Fibroblast of lung (primary cell): ENCODE data around the gene PPP4R2. TPM values are rescaled to one million over a fixed set of nuclear protein-coding genes. Genes with fewer than 3 reads are reported as not detected.

Experiments
- DNase-seq, 2 donors: peaks; one replicate each; pipeline versions ENCODE4 v3.0.0 to v3.0.0-alpha.2; 2010; ENCODE audit warnings: low read depth in 2 of 2
- H2AFZ ChIP-seq: 2 replicates; pipeline ENCODE4 v1.5.1; 2012; ENCODE audit warnings: low read length, control low read depth, inconsistent platforms
- H3K27ac ChIP-seq: 2 replicates; pipeline ENCODE4 v1.5.1; 2011; ENCODE audit warnings: low read length, control low read depth; ENCODE audit not compliant: insufficient read depth
- H3K27me3 ChIP-seq: 2 replicates; pipeline ENCODE4 v1.5.1; 2011; ENCODE audit warnings: mild to moderate bottlenecking, low read length; ENCODE audit not compliant: control insufficient read depth, insufficient read depth
- H3K36me3 ChIP-seq: 2 replicates; pipeline ENCODE4 v1.5.1; 2011; ENCODE audit warnings: low read length; ENCODE audit not compliant: control insufficient read depth, insufficient read depth
- H3K4me1 ChIP-seq: 2 replicates; pipeline ENCODE4 v1.5.1; 2011; ENCODE audit warnings: low read length; ENCODE audit not compliant: control insufficient read depth, insufficient read depth; ENCODE audit errors: extremely low read depth
- H3K4me2 ChIP-seq: 2 replicates; pipeline ENCODE4 v1.5.1; 2011; ENCODE audit warnings: low read length, control low read depth; ENCODE audit not compliant: insufficient read depth; ENCODE audit errors: extremely low read depth
- H3K4me3 ChIP-seq, 4 experiments: fragments of 200-600 bp in 1 of 4; sonication (generic) in 1 of 4; replicated peaks in 1 of 4; 2 replicates each; pipeline ENCODE4 v1.5.1; 2011 to 2016; ENCODE audit warnings: low read length in 4 of 4, low read depth in 3 of 4, mild to moderate bottlenecking in 3 of 4, control low read depth in 2 of 4, inconsistent platforms in 1 of 4, mixed read lengths in 1 of 4; ENCODE audit not compliant: insufficient read depth in 1 of 4; ENCODE audit errors: control extremely low read depth in 1 of 4
- H3K79me2 ChIP-seq: 2 replicates; pipeline ENCODE4 v1.5.1; 2012; ENCODE audit warnings: mild to moderate bottlenecking, low read length, inconsistent platforms; ENCODE audit not compliant: control insufficient read depth, insufficient read depth
- H3K9ac ChIP-seq: 2 replicates; pipeline ENCODE4 v1.5.1; 2011; ENCODE audit warnings: mild to moderate bottlenecking, low read length, control low read depth; ENCODE audit not compliant: insufficient read depth
- H3K9me3 ChIP-seq: 2 replicates; pipeline ENCODE4 v1.5.1; 2012; ENCODE audit warnings: low read depth, low read length; ENCODE audit not compliant: control insufficient read depth, insufficient read depth
- H4K20me1 ChIP-seq: 2 replicates; pipeline ENCODE4 v1.5.1; 2011; ENCODE audit warnings: low read length; ENCODE audit not compliant: control insufficient read depth, insufficient read depth; ENCODE audit errors: extremely low read depth
- EZH2 ChIP-seq: IDR thresholded peaks from 2 replicates; pipeline ENCODE4 v1.5.1; 2012; ENCODE audit warnings: low read length, control low read depth, mild to moderate bottlenecking; ENCODE audit errors: missing control alignments
- polyA plus RNA-seq, 2 donors: library from polyadenylated mRNA; depleted of rRNA in 1 of 2; stranded (reverse) in 1 of 2; unstranded in 1 of 2; fragments of >200 nt; gene quantifications; 2 replicates each; pipeline ENCODE4 v1.2.1, GENCODE V29; 2011 to 2012; ENCODE audit warnings: missing spikeins in 1 of 2
- total RNA-seq: library from RNA; depleted of rRNA; stranded (reverse); fragments of >200 nt; gene quantifications from 2 replicates; pipeline ENCODE4 v1.2.1, GENCODE V29; 2014
- TF ChIP-seq, protein P1 (sequence below), 2 donors: IDR thresholded peaks in 1 of 2; conservative IDR thresholded peaks in 1 of 2; 1 replicate in 1 of 2; 2 replicates in 1 of 2; pipeline ENCODE4 v1.5.1; 2011 to 2012; ENCODE audit warnings: low read length in 2 of 2, control low read depth in 1 of 2, inconsistent platforms in 1 of 2, low read depth in 1 of 2, mild to moderate bottlenecking in 1 of 2

The PPP4R2 gene
- total and polyA plus RNA-seq, 2 donors (not counting 1 experiment from before 2014, with no cell fraction given) = 35.5 to 65.6 TPM

DNA sequence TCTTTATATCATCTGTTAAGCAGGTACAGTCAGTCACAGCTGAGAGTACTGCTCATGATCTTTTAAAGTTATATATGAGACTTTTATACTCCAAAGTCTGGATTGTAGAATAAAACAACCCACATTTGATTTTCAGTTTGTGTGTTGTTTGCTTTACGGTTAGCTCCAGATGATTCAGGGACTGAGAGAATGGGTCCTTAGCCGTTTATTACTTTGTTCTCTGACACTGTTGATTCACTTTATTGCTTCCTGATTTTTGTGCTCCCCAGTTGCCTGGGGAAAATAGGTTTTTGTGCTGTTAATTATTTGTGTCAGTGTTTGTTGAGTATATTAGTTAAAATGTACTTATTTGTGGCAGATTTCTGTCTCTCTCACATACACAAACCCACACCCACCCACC, 56.2 kb downstream of the PPP4R2 start:
- Histone ChIP-seq H2AFZ (no peak overlapping the region), H3K4me1 (no peaks in the 10 kb centered on the region), H3K4me2 (no peak overlapping the region), H3K9ac (no peak overlapping the region), H4K20me1 (no peaks in the 10 kb centered on the region), H3K36me3 (no peaks in the 10 kb centered on the region), H3K79me2 (peaks cover 54% of the 10 kb centered on the region), H3K4me3 (no peak overlapping the region), H3K27me3 (no peaks in the 10 kb centered on the region), H3K27ac (no peak overlapping the region), H3K9me3 (no peaks in the 10 kb centered on the region)
- no peak for DNase-seq
- TF ChIP-seq EZH2 = no peak
- TF ChIP-seq, protein P1, sequence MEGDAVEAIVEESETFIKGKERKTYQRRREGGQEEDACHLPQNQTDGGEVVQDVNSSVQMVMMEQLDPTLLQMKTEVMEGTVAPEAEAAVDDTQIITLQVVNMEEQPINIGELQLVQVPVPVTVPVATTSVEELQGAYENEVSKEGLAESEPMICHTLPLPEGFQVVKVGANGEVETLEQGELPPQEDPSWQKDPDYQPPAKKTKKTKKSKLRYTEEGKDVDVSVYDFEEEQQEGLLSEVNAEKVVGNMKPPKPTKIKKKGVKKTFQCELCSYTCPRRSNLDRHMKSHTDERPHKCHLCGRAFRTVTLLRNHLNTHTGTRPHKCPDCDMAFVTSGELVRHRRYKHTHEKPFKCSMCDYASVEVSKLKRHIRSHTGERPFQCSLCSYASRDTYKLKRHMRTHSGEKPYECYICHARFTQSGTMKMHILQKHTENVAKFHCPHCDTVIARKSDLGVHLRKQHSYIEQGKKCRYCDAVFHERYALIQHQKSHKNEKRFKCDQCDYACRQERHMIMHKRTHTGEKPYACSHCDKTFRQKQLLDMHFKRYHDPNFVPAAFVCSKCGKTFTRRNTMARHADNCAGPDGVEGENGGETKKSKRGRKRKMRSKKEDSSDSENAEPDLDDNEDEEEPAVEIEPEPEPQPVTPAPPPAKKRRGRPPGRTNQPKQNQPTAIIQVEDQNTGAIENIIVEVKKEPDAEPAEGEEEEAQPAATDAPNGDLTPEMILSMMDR (conservative IDR thresholded peaks at IDR 0.05 in 1 of 2, IDR thresholded peaks at IDR 0.05 in 1 of 2; ENCODE audit: low read depth in 1 of 2, low read length in 2 of 2) = no peak

DNA sequence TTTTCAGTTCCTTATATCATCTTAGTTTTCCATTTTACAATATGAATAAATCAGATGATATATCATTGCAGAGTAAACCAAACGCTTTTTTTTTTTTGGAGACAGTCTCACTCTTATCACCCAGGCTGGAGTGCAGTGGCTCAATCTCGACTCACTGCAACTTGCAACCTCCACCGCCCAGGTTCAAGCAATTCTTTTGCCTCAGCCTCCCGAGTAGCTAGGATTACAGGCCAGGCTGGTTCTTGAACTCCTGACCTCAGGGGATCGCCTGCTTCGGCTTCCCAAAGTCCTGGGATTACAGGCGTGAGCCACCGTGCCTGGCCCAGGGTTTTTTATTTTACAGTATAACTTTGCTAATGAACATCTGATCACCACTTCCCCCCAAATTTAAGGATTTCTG, 59.0 kb downstream of the PPP4R2 start:
- H4K20me1 ChIP-seq = no peaks in the 10 kb centered on the region
- H3K79me2 ChIP-seq = peaks cover 50% of the 10 kb centered on the region
- no peak overlapping the region for H3K9ac ChIP-seq

DNA sequence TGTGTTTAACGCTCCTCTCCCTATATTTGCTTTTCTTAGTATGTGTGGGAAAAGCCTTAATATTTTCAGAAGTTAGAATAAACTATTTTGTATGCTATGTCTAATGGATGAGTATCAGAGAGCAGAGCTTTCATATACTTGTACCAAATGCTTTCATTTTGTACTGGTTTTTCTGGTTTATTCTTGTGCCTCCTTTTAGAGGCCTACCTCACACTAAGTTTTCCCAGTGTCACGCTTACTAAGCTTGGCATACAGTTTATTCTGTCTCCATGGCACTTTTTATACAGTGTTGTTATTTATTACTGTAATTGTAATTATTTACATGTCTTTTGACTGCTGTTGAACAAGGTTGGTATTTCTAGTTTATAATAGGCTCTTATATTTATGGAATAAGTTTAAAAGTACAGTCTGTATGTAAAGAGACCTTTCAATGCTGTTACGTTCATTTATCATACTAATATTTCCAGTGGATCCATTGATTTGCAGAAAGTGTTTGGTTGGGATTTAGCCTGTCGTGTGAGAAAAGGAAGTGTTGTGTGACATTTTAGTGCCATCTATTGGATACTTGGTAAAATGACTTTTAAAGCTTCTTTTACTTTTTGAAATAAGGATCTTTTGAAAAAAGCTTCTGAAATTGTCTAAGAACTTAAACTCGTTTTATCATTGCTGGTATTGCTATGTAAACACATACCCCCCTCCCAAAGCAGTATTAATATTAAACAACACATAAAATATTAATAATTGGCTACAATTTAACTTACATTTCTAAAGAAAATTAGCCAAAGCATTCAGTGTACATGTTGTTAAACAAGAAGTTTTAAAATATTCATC, 59.6 kb downstream of the PPP4R2 start:
- Histone ChIP-seq H3K9ac (no peak overlapping the region), H3K27me3 (no peaks in the 10 kb centered on the region), H2AFZ (no peak overlapping the region), H3K36me3 (no peaks in the 10 kb centered on the region), H3K4me2 (peak overlapping the region; percentile 13), H3K4me1 (peaks cover 3% of the 10 kb centered on the region), H3K4me3 (no peak overlapping the region), H3K9me3 (no peaks in the 10 kb centered on the region), H3K79me2 (peaks cover 44% of the 10 kb centered on the region), H4K20me1 (no peaks in the 10 kb centered on the region), H3K27ac (peak overlapping the region; percentile 19)
- no peak for TF ChIP-seq EZH2
- TF ChIP-seq, protein P1 (conservative IDR thresholded peaks at IDR 0.05 in 1 of 2, IDR thresholded peaks at IDR 0.05 in 1 of 2; ENCODE audit: low read depth in 1 of 2, low read length in 2 of 2) = peak in 1 of 2 donors; percentile 46
- DNase-seq = peak in 1 of 2 donors; percentile 81

More for the DNA sequence above, 59.0 kb downstream of the PPP4R2 start:
- Histone ChIP-seq H3K27me3 (no peaks in the 10 kb centered on the region), H3K4me3 (no peak overlapping the region), H3K4me2 (peak overlapping the region; percentile 20), H3K4me1 (peaks cover 3% of the 10 kb centered on the region), H3K9me3 (no peaks in the 10 kb centered on the region), H3K27ac (peak overlapping the region; percentile 19), H2AFZ (no peak overlapping the region), H3K36me3 (no peaks in the 10 kb centered on the region)
- TF ChIP-seq, protein P1 (conservative IDR thresholded peaks at IDR 0.05 in 1 of 2, IDR thresholded peaks at IDR 0.05 in 1 of 2; ENCODE audit: low read depth in 1 of 2, low read length in 2 of 2) = no peak
- no peak for TF ChIP-seq EZH2
- no peak for DNase-seq
